IMR-90 (cell line): ENCODE data around the gene PYGB. TPM values are rescaled to one million over a fixed set of nuclear protein-coding genes. Genes with fewer than 3 reads are reported as not detected.

Source experiments
- ATAC-seq: fragments of 200-7000 bp; cut with Tn5 transposase; 2 replicates; pipeline ENCODE4 v1.9.1; 2020; ENCODE audit warnings: low read depth, mild to moderate bottlenecking, moderate library complexity
- BruUV-seq: library from RNA; stranded (reverse); fragments of 400-500 nt; replicated peaks from 2 replicates; lab custom pipeline; 2021; lab: Mats Ljungman, UMichigan
- CTCF ChIA-PET: fragments of 300-600 bp; formaldehyde crosslinking; extraction: SDS; loops from one replicate; lab custom pipeline; 2021; ENCODE audit warnings: antibody characterized with exemption; lab: Yijun Ruan, JAX
- POLR2A ChIA-PET: fragments of 300-600 bp; sonication (Branson Sonifier 250); formaldehyde crosslinking; loops from one replicate; lab custom pipeline; 2022; ENCODE audit warnings: antibody characterized with exemption; ENCODE audit not compliant: unreplicated experiment; lab: Charles Lee
- DNase-seq: peaks from one replicate; pipeline ENCODE4 v3.0.0; 2013
- H2AFZ ChIP-seq: replicated peaks from 2 replicates; pipeline ENCODE3; 2013; ENCODE audit warnings: low read length, mild to moderate bottlenecking; ENCODE audit not compliant: poor library complexity
- H2AK5ac ChIP-seq: 2 replicates; pipeline ENCODE4 v1.6.1; 2013; ENCODE audit warnings: low read depth, low read length, inconsistent platforms
- H2AK9ac ChIP-seq: replicated peaks from 2 replicates; pipeline ENCODE3; 2013; ENCODE audit warnings: mild to moderate bottlenecking, low read depth, low read length, moderate library complexity; ENCODE audit not compliant: poor library complexity
- H2BK120ac ChIP-seq: 2 replicates; pipeline ENCODE4 v1.6.1; 2013; ENCODE audit warnings: low read depth, low read length, inconsistent platforms
- H2BK15ac ChIP-seq: 3 replicates; pipeline ENCODE4 v1.6.1; 2013; ENCODE audit warnings: low read depth, low read length, inconsistent platforms
- H2BK20ac ChIP-seq: 2 replicates; pipeline ENCODE4 v1.6.1; 2013; ENCODE audit warnings: low read depth, mild to moderate bottlenecking, inconsistent platforms, low read length, moderate library complexity
- H2BK5ac ChIP-seq: 2 replicates; pipeline ENCODE4 v1.6.1; 2013; ENCODE audit warnings: mild to moderate bottlenecking, low read depth, low read length, inconsistent platforms; ENCODE audit not compliant: poor library complexity, severe bottlenecking
- H3K14ac ChIP-seq: replicated peaks from 2 replicates; pipeline ENCODE4 v1.6.1; 2013; ENCODE audit warnings: low read depth, low read length, inconsistent platforms
- H3K18ac ChIP-seq: 2 replicates; pipeline ENCODE4 v1.6.1; 2013; ENCODE audit warnings: low read depth, low read length, control low read depth
- H3K23ac ChIP-seq: 2 replicates; pipeline ENCODE4 v1.6.1; 2013; ENCODE audit warnings: low read depth, low read length, inconsistent platforms
- H3K27ac ChIP-seq: 2 replicates; pipeline ENCODE4 v1.5.1; 2013; ENCODE audit warnings: mild to moderate bottlenecking, control low read depth, low read length; ENCODE audit not compliant: insufficient read depth
- H3K27me3 ChIP-seq: 2 replicates; pipeline ENCODE4 v1.6.1; 2013; ENCODE audit warnings: low read length; ENCODE audit not compliant: control insufficient read depth, insufficient read depth
- H3K36me3 ChIP-seq: 2 replicates; pipeline ENCODE4 v1.6.1; 2013; ENCODE audit warnings: low read length, mixed read lengths; ENCODE audit not compliant: control insufficient read depth, insufficient read depth
- H3K4ac ChIP-seq: 2 replicates; pipeline ENCODE4 v1.6.1; 2013; ENCODE audit warnings: low read depth, low read length, inconsistent platforms
- H3K4me1 ChIP-seq: 2 replicates; pipeline ENCODE4 v1.6.1; 2013; ENCODE audit warnings: low read length, mixed read lengths; ENCODE audit not compliant: control insufficient read depth, insufficient read depth
- H3K4me2 ChIP-seq: 2 replicates; pipeline ENCODE4 v1.6.1; 2013; ENCODE audit warnings: low read depth, mild to moderate bottlenecking, control low read depth, low read length, moderate library complexity
- H3K4me3 ChIP-seq: 2 replicates; pipeline ENCODE4 v1.5.1; 2013; ENCODE audit warnings: low read depth, mild to moderate bottlenecking, control low read depth, low read length, moderate library complexity; ENCODE audit not compliant: insufficient read depth
- H3K56ac ChIP-seq: 2 replicates; pipeline ENCODE4 v1.6.1; 2013; ENCODE audit warnings: low read length, inconsistent platforms; ENCODE audit not compliant: insufficient read depth; ENCODE audit errors: extremely low read depth
- H3K79me1 ChIP-seq, 2 experiments: 2 replicates each; pipeline ENCODE4 v1.6.1; 2013; ENCODE audit warnings: low read length in 2 of 2, inconsistent platforms in 1 of 2, low read depth in 1 of 2
- H3K9ac ChIP-seq: 2 replicates; pipeline ENCODE4 v1.6.1; 2013; ENCODE audit warnings: low read depth, low read length, control low read depth
- H3K9me1 ChIP-seq: 2 replicates; pipeline ENCODE4 v1.6.1; 2013; ENCODE audit warnings: low read length, inconsistent platforms; ENCODE audit not compliant: insufficient read depth
- H3K9me3 ChIP-seq: 2 replicates; pipeline ENCODE4 v1.6.1; 2013; ENCODE audit warnings: low read length; ENCODE audit not compliant: control insufficient read depth, insufficient read depth
- H4K20me1 ChIP-seq: 2 replicates; pipeline ENCODE4 v1.6.1; 2013; ENCODE audit warnings: low read length, inconsistent platforms; ENCODE audit not compliant: insufficient read depth
- H4K5ac ChIP-seq: 2 replicates; pipeline ENCODE4 v1.6.1; 2013; ENCODE audit warnings: mild to moderate bottlenecking, low read depth, low read length, control low read depth
- H4K8ac ChIP-seq, 2 experiments: 2 replicates each; pipeline ENCODE4 v1.6.1; 2013; ENCODE audit warnings: low read depth in 2 of 2, low read length in 2 of 2, control low read depth in 1 of 2, inconsistent platforms in 1 of 2
- H4K91ac ChIP-seq: 2 replicates; pipeline ENCODE4 v1.6.1; 2013; ENCODE audit warnings: low read depth, low read length, inconsistent platforms; ENCODE audit not compliant: insufficient read depth
- BHLHE40 ChIP-seq: fragments of 150-350 bp; IDR thresholded peaks from 2 replicates; pipeline ENCODE4 v1.6.1; 2016; ENCODE audit warnings: mild to moderate bottlenecking, low read depth, low read length
- CEBPB ChIP-seq: IDR thresholded peaks from 2 replicates; pipeline ENCODE4 v1.6.1; 2012; ENCODE audit warnings: low read depth, low read length, improper control_type of control experiment
- CHD1 ChIP-seq: IDR thresholded peaks from 2 replicates; pipeline ENCODE4 v1.6.1; 2012; ENCODE audit warnings: low read depth, low read length, improper control_type of control experiment
- ELK1 ChIP-seq: fragments of 150-350 bp; IDR thresholded peaks from 2 replicates; pipeline ENCODE4 v1.6.1; 2016; ENCODE audit warnings: low read depth, mild to moderate bottlenecking, low read length, moderate library complexity, borderline replicate concordance
- FOS ChIP-seq: fragments of 150-350 bp; IDR thresholded peaks from 2 replicates; pipeline ENCODE4 v1.6.1; 2016; ENCODE audit warnings: low read depth, low read length
- MAFK ChIP-seq: IDR thresholded peaks from 2 replicates; pipeline ENCODE4 v1.6.1; 2012; ENCODE audit warnings: low read depth, low read length, improper control_type of control experiment
- MAZ ChIP-seq: IDR thresholded peaks from 2 replicates; pipeline ENCODE4 v1.6.1; 2012; ENCODE audit warnings: low read depth, mild to moderate bottlenecking, low read length, improper control_type of control experiment, moderate library complexity, borderline replicate concordance
- MXI1 ChIP-seq: IDR thresholded peaks from 2 replicates; pipeline ENCODE4 v1.6.1; 2012; ENCODE audit warnings: low read depth, mild to moderate bottlenecking, low read length, moderate library complexity, borderline replicate concordance
- NFE2L2 ChIP-seq: fragments of 150-350 bp; IDR thresholded peaks from 2 replicates; pipeline ENCODE4 v1.6.1; 2016; ENCODE audit warnings: low read depth, mild to moderate bottlenecking, low read length
- POLR2A ChIP-seq: IDR thresholded peaks from 2 replicates; pipeline ENCODE4 v1.6.1; 2012; ENCODE audit warnings: mild to moderate bottlenecking, low read depth, low read length
- RAD21 ChIP-seq: IDR thresholded peaks from 2 replicates; pipeline ENCODE4 v1.6.1; 2012; ENCODE audit warnings: low read length, improper control_type of control experiment
- RCOR1 ChIP-seq: IDR thresholded peaks from 2 replicates; pipeline ENCODE4 v1.6.1; 2012; ENCODE audit warnings: mild to moderate bottlenecking, low read length, improper control_type of control experiment; ENCODE audit not compliant: insufficient replicate concordance
- RFX5 ChIP-seq: IDR thresholded peaks from 2 replicates; pipeline ENCODE4 v1.8.0; 2012; ENCODE audit warnings: low read depth, mild to moderate bottlenecking, low read length, moderate library complexity
- SMC3 ChIP-seq: fragments of 150-350 bp; IDR thresholded peaks from 2 replicates; pipeline ENCODE4 v1.6.1; 2016; ENCODE audit warnings: low read depth, mild to moderate bottlenecking, antibody characterized with exemption, low read length, moderate library complexity
- USF2 ChIP-seq: fragments of 150-350 bp; IDR thresholded peaks from 2 replicates; pipeline ENCODE4 v1.6.1; 2017; ENCODE audit warnings: mild to moderate bottlenecking, antibody characterized with exemption, low read length, low read depth
- WGBS, 2 experiments: methylation state at CpG; one replicate each; pipeline versions ENCODE4 v1.1.5 to v1.1.7; 2013; ENCODE audit warnings: missing lambda C conversion rate in 2 of 2; ENCODE audit not compliant: insufficient read length in 1 of 2; ENCODE audit errors: extremely low coverage in 2 of 2; 5-methylcytosine and 5-hydroxymethylcytosine counted together
- dilution Hi-C: fragments of 300-500 bp; cut with HindIII; formaldehyde crosslinking; loops from one replicate; pipeline ENCODE4 v1.14.3; 2018; ENCODE audit warnings: low sequenced_read_pairs; ENCODE audit not compliant: unreplicated experiment
- in situ Hi-C: fragments of 300-500 bp; cut with MboI; formaldehyde crosslinking; loops from 3 replicates; pipeline ENCODE4 v1.14.3; 2019; ENCODE audit warnings: low sequenced_read_pairs, inconsistent platforms, mixed read lengths
- intact Hi-C: fragments of 100-400 bp; cut with micrococcal nuclease; formaldehyde crosslinking; loops from 2 replicates; pipeline ENCODE4 v1.10.0; 2022
- polyA plus RNA-seq, 3 experiments: library from polyadenylated mRNA; depleted of rRNA; stranded (reverse); fragments of >200 nt; gene quantifications; 2 replicates each; pipeline ENCODE4 v1.2.3, GENCODE V29; 2012; ENCODE audit warnings: low replicate concordance in 1 of 3
- total RNA-seq: library from RNA; depleted of rRNA; stranded (reverse); fragments of >200 nt; gene quantifications from 2 replicates; pipeline ENCODE4 v1.2.3, GENCODE V29; 2012
- TF ChIP-seq, protein P1 (sequence below): conservative IDR thresholded peaks from 2 replicates; pipeline ENCODE4 v1.5.1; 2012; ENCODE audit warnings: mild to moderate bottlenecking, low read depth, low read length, improper control_type of control experiment

The PYGB gene
- total and polyA plus RNA-seq, 2 of the 4 experiments (the other 2 are of a cell fraction), result 72.4 to 83.1 TPM

DNA sequence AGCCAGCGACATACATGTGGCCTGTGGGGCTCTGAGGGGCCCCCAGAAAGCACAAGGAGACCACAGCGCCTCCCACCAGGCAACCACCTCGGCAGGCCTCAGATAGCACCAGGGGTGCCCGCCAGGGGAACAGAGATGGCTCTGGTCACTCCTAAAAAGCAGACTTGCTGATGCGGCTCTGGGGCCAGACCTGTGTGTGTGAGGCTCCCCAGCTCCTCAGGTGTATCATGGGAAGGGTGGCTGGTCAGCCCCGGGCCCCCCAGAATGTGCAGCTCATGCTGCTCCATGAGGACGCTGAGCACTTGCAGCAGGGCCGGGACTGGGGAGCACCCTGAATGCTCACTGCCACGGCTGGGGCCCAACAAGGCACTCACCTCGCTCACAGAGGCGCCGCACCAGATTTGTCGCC is 60.2 kb downstream of the PYGB start:
- Histone ChIP-seq H3K27me3 (no peaks in the 10 kb centered on the region), H3K36me3 (peaks cover 9% of the 10 kb centered on the region), H4K8ac (peak overlapping the region in 1 of 2 experiments; percentile 31; a peak in 1 of 4 replicates), H3K79me1 (peaks cover 6 to 33% of the 10 kb centered on the region in 2 experiments), H2BK5ac (peak overlapping the region; percentile 97), H4K20me1 (no peaks in the 10 kb centered on the region), H3K4me3 (no peak overlapping the region), H2AK9ac (peak overlapping the region; percentile 93), H4K5ac (no peak overlapping the region), H3K4ac (peak overlapping the region; percentile 100), H2BK120ac (peak overlapping the region; percentile 99), H3K4me2 (no peak overlapping the region), H4K91ac (peak overlapping the region; percentile 100; the same call in 1 of the 2 replicates), H3K4me1 (peaks cover 27% of the 10 kb centered on the region), H3K9me3 (no peaks in the 10 kb centered on the region), H2AK5ac (peak overlapping the region; percentile 18), H3K14ac (peak overlapping the region; percentile 96; the same call in 1 of the 2 replicates), H3K56ac (no peak overlapping the region), H2BK15ac (no peak overlapping the region), H2BK20ac (peak overlapping the region; percentile 4; the same call in 1 of the 2 replicates), H3K9me1 (peaks cover 20% of the 10 kb centered on the region), H3K9ac (no peak overlapping the region), H3K18ac (no peak overlapping the region), H2AFZ (no peak overlapping the region), H3K23ac (no peak overlapping the region; the same call in 1 of the 2 replicates), H3K27ac (no peak overlapping the region)
- intact Hi-C loops, result no loop called here
- dilution Hi-C loops, result no loop called here
- no peak for DNase-seq
- 90% methylated on average over 11 of the region's 13 CpGs; no CpG with 5 or more reads in 1 of the 2 experiments for WGBS, 2 experiments
- POLR2A ChIA-PET, result no interaction called here
- CTCF ChIA-PET, result no interaction called here
- in situ Hi-C loops, result loop anchor here (25.0 kb wide), 2 partner anchors 229 to 379 kb away; partner anchors contain the start of gene ZNF337
- TF ChIP-seq BHLHE40 (no peak), RCOR1 (no peak), NFE2L2 (no peak), MAZ (no peak), CHD1 (no peak), FOS (no peak), ELK1 (no peak), USF2 (no peak), SMC3 (no peak), MAFK (no peak), RAD21 (no peak), RFX5 (no peak), POLR2A (no peak), MXI1 (no peak), CEBPB (no peak)
- TF ChIP-seq, protein P1, sequence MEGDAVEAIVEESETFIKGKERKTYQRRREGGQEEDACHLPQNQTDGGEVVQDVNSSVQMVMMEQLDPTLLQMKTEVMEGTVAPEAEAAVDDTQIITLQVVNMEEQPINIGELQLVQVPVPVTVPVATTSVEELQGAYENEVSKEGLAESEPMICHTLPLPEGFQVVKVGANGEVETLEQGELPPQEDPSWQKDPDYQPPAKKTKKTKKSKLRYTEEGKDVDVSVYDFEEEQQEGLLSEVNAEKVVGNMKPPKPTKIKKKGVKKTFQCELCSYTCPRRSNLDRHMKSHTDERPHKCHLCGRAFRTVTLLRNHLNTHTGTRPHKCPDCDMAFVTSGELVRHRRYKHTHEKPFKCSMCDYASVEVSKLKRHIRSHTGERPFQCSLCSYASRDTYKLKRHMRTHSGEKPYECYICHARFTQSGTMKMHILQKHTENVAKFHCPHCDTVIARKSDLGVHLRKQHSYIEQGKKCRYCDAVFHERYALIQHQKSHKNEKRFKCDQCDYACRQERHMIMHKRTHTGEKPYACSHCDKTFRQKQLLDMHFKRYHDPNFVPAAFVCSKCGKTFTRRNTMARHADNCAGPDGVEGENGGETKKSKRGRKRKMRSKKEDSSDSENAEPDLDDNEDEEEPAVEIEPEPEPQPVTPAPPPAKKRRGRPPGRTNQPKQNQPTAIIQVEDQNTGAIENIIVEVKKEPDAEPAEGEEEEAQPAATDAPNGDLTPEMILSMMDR, result no peak
- no TSS peak for BruUV-seq
- ATAC-seq, result no peak
